A549 (cell line): ENCODE measurements around the gene RAB8A.

Experiments
- CBX2 ChIP-seq: fragments of 200-600 bp; sonication (generic); IDR thresholded peaks from 2 replicates; pipeline ENCODE4 v1.6.1; 2016; ENCODE audit warnings: low read depth, mild to moderate bottlenecking, borderline replicate concordance
- KDM1A ChIP-seq: fragments of 200-600 bp; sonication (generic); IDR thresholded peaks from 2 replicates; pipeline ENCODE4 v1.6.1; 2016; ENCODE audit warnings: low read depth, mild to moderate bottlenecking
- MYC ChIP-seq: IDR thresholded peaks from 2 replicates; pipeline ENCODE4 v1.6.1; 2012; ENCODE audit warnings: mild to moderate bottlenecking, inconsistent platforms, low read length, improper control_type of control experiment, borderline replicate concordance
- NR3C1 ChIP-seq: fragments of >200 bp; sonication (Bioruptor Twin); formaldehyde crosslinking; IDR thresholded peaks from 3 replicates; pipeline ENCODE4 v1.6.1; 2017
- POLR2A ChIP-seq: IDR thresholded peaks from 2 replicates; pipeline ENCODE4 v1.6.1; 2012; ENCODE audit warnings: mild to moderate bottlenecking, low read length
- POLR2AphosphoS2 ChIP-seq: conservative IDR thresholded peaks from 2 replicates; pipeline ENCODE4 v1.6.1; 2012; ENCODE audit warnings: low read length, improper control_type of control experiment, inconsistent platforms
- TF ChIP-seq, protein P1 (sequence below): fragments of >200 bp; sonication (Bioruptor Twin); formaldehyde crosslinking; IDR thresholded peaks from 3 replicates; pipeline ENCODE4 v1.5.1; 2016
- TF ChIP-seq, protein P2 (sequence below): fragments of 200-600 bp; sonication (generic); IDR thresholded peaks from 2 replicates; pipeline ENCODE4 v1.6.1; 2016; ENCODE audit warnings: antibody characterized with exemption, mild to moderate bottlenecking, moderate library complexity
- TF ChIP-seq, protein P3 (sequence below): fragments of 150-350 bp; IDR thresholded peaks from 2 replicates; pipeline ENCODE4 v1.6.1; 2014; ENCODE audit warnings: low read depth, mild to moderate bottlenecking, low read length

DNA sequence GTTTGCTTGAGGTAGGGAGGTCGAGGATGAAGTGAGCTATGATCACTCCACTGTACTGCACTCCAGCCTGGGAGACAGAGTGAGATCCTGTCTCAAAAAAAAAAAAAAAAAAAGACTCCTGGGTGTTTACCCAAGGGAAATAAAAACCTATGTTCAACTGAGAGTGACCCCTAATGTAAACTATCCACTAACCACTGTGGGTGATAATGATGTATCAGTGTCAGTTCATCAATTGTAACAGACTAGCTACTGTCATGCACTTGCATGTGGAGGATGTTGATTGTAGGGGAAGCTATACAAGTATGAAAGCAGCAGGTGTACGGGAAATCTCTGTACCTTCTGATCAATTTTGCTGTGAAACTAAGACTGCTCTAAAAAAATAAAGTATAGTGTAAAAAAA lies 64.3 kb downstream of the RAB8A start:
- TF ChIP-seq, protein P1, sequence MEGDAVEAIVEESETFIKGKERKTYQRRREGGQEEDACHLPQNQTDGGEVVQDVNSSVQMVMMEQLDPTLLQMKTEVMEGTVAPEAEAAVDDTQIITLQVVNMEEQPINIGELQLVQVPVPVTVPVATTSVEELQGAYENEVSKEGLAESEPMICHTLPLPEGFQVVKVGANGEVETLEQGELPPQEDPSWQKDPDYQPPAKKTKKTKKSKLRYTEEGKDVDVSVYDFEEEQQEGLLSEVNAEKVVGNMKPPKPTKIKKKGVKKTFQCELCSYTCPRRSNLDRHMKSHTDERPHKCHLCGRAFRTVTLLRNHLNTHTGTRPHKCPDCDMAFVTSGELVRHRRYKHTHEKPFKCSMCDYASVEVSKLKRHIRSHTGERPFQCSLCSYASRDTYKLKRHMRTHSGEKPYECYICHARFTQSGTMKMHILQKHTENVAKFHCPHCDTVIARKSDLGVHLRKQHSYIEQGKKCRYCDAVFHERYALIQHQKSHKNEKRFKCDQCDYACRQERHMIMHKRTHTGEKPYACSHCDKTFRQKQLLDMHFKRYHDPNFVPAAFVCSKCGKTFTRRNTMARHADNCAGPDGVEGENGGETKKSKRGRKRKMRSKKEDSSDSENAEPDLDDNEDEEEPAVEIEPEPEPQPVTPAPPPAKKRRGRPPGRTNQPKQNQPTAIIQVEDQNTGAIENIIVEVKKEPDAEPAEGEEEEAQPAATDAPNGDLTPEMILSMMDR: no peak
- no peak for TF ChIP-seq MYC
- TF ChIP-seq NR3C1: no peak
- TF ChIP-seq, protein P2, sequence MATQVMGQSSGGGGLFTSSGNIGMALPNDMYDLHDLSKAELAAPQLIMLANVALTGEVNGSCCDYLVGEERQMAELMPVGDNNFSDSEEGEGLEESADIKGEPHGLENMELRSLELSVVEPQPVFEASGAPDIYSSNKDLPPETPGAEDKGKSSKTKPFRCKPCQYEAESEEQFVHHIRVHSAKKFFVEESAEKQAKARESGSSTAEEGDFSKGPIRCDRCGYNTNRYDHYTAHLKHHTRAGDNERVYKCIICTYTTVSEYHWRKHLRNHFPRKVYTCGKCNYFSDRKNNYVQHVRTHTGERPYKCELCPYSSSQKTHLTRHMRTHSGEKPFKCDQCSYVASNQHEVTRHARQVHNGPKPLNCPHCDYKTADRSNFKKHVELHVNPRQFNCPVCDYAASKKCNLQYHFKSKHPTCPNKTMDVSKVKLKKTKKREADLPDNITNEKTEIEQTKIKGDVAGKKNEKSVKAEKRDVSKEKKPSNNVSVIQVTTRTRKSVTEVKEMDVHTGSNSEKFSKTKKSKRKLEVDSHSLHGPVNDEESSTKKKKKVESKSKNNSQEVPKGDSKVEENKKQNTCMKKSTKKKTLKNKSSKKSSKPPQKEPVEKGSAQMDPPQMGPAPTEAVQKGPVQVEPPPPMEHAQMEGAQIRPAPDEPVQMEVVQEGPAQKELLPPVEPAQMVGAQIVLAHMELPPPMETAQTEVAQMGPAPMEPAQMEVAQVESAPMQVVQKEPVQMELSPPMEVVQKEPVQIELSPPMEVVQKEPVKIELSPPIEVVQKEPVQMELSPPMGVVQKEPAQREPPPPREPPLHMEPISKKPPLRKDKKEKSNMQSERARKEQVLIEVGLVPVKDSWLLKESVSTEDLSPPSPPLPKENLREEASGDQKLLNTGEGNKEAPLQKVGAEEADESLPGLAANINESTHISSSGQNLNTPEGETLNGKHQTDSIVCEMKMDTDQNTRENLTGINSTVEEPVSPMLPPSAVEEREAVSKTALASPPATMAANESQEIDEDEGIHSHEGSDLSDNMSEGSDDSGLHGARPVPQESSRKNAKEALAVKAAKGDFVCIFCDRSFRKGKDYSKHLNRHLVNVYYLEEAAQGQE: no peak
- TF ChIP-seq, protein P3, sequence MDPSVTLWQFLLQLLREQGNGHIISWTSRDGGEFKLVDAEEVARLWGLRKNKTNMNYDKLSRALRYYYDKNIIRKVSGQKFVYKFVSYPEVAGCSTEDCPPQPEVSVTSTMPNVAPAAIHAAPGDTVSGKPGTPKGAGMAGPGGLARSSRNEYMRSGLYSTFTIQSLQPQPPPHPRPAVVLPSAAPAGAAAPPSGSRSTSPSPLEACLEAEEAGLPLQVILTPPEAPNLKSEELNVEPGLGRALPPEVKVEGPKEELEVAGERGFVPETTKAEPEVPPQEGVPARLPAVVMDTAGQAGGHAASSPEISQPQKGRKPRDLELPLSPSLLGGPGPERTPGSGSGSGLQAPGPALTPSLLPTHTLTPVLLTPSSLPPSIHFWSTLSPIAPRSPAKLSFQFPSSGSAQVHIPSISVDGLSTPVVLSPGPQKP: no peak
- TF ChIP-seq CBX2: no peak
- TF ChIP-seq POLR2A: no peak
- TF ChIP-seq KDM1A: no peak
- TF ChIP-seq POLR2AphosphoS2: no peak
